Epithelial cell of prostate (primary cell): Measurements from ENCODE around the gene CAMKMT.
A peak's percentile ranks its signal among the peaks of the same experiment; 100 is the strongest.

Experiments used
- DNase-seq: peaks from one replicate; pipeline ENCODE4 v3.0.0-alpha.2; 2011; ENCODE audit warnings: low read depth, low spot score
- H3K27ac ChIP-seq: fragments of 450-650 bp; 2 replicates; pipeline ENCODE4 v1.5.1; 2017; ENCODE audit warnings: mild to moderate bottlenecking

CAMKMT gene

GRCh38 chr2:44679584-44679983, 317.8 kb downstream of the CAMKMT start:
- H3K27ac ChIP-seq: no peak overlapping the region
- no peak for DNase-seq

- H3K27ac ChIP-seq: no peak overlapping the region
Measured at GRCh38 chr2:44679990-44680389, 318.2 kb downstream of the CAMKMT start.

GRCh38 chr2:44680424-44680971, 318.8 kb downstream of the CAMKMT start:
- no peak for DNase-seq
- H3K27ac ChIP-seq: no peak overlapping the region

More at GRCh38 chr2:44679990-44680389, 318.2 kb downstream of the CAMKMT start:
- DNase-seq: no peak

GRCh38 chr2:44680983-44681531, 319.3 kb downstream of the CAMKMT start:
- no peak for DNase-seq
- no peak overlapping the region for H3K27ac ChIP-seq

- no peak overlapping the region for H3K27ac ChIP-seq
- no peak for DNase-seq
Measured at GRCh38 chr2:44682459-44682858, 320.7 kb downstream of the CAMKMT start.

GRCh38 chr2:44684559-44684958, 322.8 kb downstream of the CAMKMT start:
- H3K27ac ChIP-seq: no peak overlapping the region

GRCh38 chr2:44686561-44686960, 324.8 kb downstream of the CAMKMT start:
- DNase-seq: peak; percentile 14
- H3K27ac ChIP-seq: no peak overlapping the region

More at GRCh38 chr2:44684559-44684958, 322.8 kb downstream of the CAMKMT start:
- no peak for DNase-seq

- no peak for DNase-seq
- no peak overlapping the region for H3K27ac ChIP-seq
Measured at GRCh38 chr2:44687686-44688455, 326.1 kb downstream of the CAMKMT start.

- no peak overlapping the region for H3K27ac ChIP-seq
- DNase-seq: no peak
Measured at GRCh38 chr2:44688456-44689124, 326.8 kb downstream of the CAMKMT start.

- no peak overlapping the region for H3K27ac ChIP-seq
- no peak for DNase-seq
Measured at GRCh38 chr2:44689516-44689915, 327.8 kb downstream of the CAMKMT start.

GRCh38 chr2:44691174-44691785, 329.5 kb downstream of the CAMKMT start:
- no peak for DNase-seq
- H3K27ac ChIP-seq: no peak overlapping the region

- no peak for DNase-seq
- no peak overlapping the region for H3K27ac ChIP-seq
Measured at GRCh38 chr2:44692821-44693220, 331.1 kb downstream of the CAMKMT start.

GRCh38 chr2:44700824-44701223, 339.1 kb downstream of the CAMKMT start:
- no peak overlapping the region for H3K27ac ChIP-seq
- no peak for DNase-seq

GRCh38 chr2:44705356-44705755, 343.6 kb downstream of the CAMKMT start:
- DNase-seq: no peak
- H3K27ac ChIP-seq: no peak overlapping the region

- no peak overlapping the region for H3K27ac ChIP-seq
- DNase-seq: no peak
Measured at GRCh38 chr2:44705876-44706480, 344.2 kb downstream of the CAMKMT start.

- H3K27ac ChIP-seq: no peak overlapping the region
Measured at GRCh38 chr2:44706681-44707553, 345.2 kb downstream of the CAMKMT start.

GRCh38 chr2:44707945-44708660, 346.4 kb downstream of the CAMKMT start:
- H3K27ac ChIP-seq: no peak overlapping the region
- no peak for DNase-seq

More at GRCh38 chr2:44706681-44707553, 345.2 kb downstream of the CAMKMT start:
- no peak for DNase-seq

- H3K27ac ChIP-seq: no peak overlapping the region
- DNase-seq: no peak
Measured at GRCh38 chr2:44708661-44709000, 346.9 kb downstream of the CAMKMT start.

- H3K27ac ChIP-seq: no peak overlapping the region
- DNase-seq: no peak
Measured at GRCh38 chr2:44713170-44713569, 351.4 kb downstream of the CAMKMT start.
